ENCODE results near the gene EPHB4.
"Not testable (repeated sequence)": the region's sequence is repeated elsewhere in the genome, so short reads cannot be mapped to it uniquely, and the experiment has no call there.

EPHB4 gene

DNA sequence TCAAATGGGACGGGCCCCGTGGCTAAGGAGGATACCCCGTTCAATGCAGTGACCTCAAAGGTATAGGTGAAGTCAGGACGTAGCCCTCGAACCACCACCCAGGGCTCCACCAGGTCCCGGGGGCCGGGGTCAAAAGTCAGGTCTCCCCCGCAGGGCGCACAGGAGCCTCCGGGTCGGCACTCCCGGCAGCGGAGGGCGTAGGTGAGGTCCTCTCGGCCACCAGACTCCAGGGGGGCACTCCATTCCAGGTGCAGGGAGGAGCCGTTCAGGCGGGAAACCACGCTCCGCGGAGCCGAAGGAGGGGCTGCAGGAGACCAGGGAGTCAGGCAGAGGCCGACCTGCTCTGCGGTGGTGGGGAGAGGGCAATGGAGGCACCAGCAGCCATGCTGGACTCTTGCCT, 7.7 kb downstream of the EPHB4 start:
- no peak for DNase-seq

DNA sequence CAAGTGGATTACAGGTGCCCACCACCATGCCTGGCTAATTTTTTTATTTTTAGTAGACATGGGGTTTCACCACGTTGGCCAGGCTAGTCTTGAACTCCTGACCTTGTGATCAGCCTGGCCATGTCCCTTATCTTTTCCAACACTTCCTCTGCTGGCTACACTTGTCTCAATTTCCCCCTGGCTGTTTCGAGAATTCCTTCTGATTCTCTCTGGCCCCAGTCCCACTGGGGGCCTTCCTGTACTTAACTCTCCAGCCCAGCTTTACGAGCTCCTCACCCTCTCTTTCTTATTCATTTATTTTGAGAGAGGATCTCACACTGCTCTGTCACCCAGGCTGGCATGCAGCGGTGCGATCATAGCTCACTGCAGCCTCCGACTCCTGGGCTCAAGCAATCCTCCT, 8.5 kb downstream of the EPHB4 start:
- DNase-seq: no peak

GRCh38 chr7:100818366-100818765, 9.0 kb downstream of the EPHB4 start:
- no peak for DNase-seq

- DNase-seq: no peak
Observed at GRCh38 chr7:100817097-100817496, 10.2 kb downstream of the EPHB4 start.

GRCh38 chr7:100816515-100816914, 10.8 kb downstream of the EPHB4 start:
- DNase-seq: not testable (repeated sequence)

- DNase-seq: no peak
Observed at GRCh38 chr7:100812729-100813128, 14.6 kb downstream of the EPHB4 start.

- DNase-seq: no peak
Observed at GRCh38 chr7:100811480-100811879, 15.8 kb downstream of the EPHB4 start.

DNA sequence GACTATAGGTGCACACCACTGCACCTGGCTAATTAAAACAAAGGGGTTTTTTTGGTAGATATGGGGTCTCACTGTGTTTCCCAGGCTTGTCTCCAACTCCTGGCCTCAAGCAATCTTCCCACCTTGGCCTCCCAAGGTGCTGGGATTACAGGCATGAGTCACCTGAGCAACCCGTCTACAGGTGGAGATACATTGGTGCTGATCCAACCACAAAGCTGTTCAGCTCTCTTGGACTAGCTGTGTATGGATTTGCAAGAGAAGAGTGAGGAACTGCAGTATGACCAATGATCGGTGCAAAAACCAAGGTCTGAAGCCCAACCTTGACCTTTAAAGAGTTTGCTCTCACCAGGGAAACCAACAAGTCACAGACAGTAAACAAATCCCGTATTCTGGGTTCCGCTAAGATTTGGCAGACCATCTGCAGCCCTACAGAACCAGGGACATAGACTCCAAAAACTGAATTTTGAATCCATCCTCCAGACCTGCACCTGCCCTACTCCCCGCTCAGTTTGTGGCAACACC, 18.9 kb downstream of the EPHB4 start:
- DNase-seq: no peak

- not testable (repeated sequence) for DNase-seq
Observed at GRCh38 chr7:100806883-100807282, 20.4 kb downstream of the EPHB4 start.

- DNase-seq: no peak
Observed at GRCh38 chr7:100806276-100806675, 21.0 kb downstream of the EPHB4 start.

DNA sequence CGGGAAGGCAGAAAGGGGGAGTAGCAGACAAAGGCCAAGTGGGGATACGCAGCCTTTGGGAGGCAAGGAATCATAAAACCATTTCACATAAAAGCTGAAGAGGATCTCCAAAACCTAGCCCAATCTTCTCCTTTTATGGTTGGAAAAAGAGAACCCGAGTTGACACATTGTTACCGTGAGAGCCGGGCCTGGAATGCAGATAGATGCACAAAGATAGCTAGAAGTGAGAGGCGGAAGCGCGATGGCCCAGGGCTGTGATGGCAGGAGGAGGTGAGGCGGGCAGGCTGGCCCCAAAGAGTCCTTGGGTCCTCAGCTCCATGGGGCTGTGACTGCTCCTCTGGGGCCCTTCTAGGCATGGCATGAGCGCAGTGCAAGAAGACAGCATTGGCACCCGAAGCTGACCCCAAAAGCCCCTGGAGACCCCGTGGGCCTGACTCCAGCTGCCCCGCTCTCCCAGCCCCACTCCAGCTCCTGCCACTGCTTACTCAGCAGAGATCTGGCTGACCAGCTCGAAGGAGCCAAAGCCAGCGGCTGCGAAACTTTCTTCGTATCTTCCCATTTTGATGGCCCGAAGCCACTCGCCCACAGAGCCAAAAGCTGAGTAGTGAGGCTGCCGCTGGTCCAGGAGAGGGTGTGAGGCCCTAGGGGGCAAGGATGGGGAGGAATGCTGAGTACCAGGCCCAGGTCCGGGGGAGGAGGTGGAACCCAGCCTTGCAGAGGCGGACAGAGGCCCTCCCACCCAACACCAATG, 22.5 kb downstream of the EPHB4 start:
- no peak for DNase-seq

- peak; percentile 86 for DNase-seq
Observed at GRCh38 chr7:100803398-100804161, 23.7 kb downstream of the EPHB4 start.

DNA sequence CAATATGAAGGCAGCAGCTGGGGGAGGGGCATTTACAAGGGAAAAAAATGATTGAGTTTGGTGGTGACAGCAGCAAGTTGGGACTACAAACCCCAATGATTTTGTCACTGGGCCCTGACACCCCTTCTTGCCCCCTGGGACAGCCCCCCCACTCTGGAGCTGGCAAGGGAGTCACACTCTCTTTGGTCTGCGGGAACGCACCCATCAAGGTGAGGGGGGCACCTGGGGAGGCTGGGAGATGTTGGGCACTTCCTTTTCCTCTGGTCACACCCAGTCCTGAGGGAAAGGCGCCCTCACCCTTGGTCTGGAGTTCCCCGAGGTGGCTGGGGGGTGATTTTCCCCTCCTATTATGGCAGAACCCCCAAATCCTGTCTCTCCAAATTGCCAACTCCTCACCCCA, 24.4 kb downstream of the EPHB4 start:
- DNase-seq: no peak

DNA sequence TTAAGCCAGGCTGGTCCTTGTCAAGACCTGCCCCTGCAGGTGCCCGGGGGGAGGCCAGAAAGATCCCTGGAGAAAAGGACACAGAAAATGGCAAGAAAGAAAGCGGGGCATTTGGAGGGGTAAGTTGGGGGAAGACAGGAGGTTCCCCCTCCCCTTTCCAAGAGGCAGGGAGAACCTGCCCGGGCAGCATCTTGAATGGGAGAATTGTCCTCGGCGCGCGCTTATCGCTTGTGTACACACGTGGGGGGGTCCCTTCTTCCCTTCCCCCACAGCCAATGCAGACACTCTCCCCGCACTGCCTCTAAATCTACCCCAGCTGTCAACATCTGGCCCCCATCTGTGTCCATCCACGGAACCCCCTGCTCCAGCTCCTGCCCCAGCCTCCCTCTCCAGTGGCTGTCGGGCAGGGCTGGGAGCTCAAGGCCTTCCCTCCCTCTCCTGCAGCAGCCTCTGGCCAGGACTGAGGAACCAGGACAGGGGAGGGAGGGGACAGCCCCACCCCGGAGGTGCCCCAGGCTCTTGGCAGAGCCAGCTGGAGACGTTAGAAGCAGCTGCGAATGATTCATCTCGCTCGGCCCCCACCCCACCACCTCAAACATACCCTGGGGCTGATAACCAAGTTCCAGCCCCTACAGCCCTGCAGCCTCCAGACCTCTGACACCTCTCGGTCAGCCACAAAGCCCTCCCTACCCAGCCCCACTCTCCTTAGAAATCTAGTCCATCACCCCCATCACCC, 25.3 kb downstream of the EPHB4 start:
- DNase-seq: peak; percentile 93

GRCh38 chr7:100799037-100799896, 28.1 kb downstream of the EPHB4 start:
- peak; percentile 52 for DNase-seq

DNA sequence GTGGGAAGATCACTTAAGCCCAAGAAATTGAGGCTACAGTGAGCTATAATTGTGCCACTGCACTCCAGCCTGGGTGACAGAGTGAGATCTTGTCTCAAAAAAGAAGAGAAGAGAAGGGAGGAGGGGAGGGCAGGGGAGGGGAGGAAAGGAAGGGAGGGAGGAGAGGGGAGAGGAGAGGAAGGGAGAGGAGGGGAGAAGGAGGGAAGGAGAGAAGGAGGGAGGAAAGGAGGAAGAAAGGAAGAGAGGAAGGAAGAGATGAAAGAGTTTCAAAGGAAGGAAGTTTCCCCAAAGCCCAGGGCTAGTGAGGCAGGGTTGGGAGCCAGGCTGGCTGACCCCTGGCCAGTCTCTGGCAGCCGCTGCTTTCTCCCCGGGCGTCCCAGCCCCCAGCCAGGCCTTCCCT, 32.6 kb downstream of the EPHB4 start:
- no peak for DNase-seq

- peak; percentile 22 for DNase-seq
Observed at GRCh38 chr7:100793806-100794660, 33.3 kb downstream of the EPHB4 start.

GRCh38 chr7:100791881-100792666, 35.2 kb downstream of the EPHB4 start:
- no peak for DNase-seq

DNA sequence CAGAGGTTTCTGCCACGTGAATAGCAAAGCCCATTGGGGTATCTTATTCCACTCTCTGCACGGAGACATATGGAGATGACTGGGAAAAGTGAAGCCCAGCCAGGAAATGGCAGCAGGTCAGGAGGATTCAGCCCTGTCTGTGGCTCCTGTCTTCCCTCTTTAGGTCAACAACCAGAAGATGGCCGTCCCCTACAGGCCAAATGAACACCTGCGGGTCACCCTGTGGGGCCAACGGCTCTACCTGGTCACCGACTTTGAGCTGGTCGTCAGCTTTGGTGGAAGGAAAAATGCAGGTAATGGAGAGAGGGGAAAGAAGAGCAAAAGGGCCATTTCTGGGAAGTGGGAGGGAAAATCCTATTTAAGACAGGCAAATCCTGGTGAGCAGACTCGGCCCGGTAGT, 38.3 kb downstream of the EPHB4 start:
- DNase-seq: no peak

- no peak for DNase-seq
Observed at GRCh38 chr7:100786323-100786722, 41.0 kb downstream of the EPHB4 start.

DNA sequence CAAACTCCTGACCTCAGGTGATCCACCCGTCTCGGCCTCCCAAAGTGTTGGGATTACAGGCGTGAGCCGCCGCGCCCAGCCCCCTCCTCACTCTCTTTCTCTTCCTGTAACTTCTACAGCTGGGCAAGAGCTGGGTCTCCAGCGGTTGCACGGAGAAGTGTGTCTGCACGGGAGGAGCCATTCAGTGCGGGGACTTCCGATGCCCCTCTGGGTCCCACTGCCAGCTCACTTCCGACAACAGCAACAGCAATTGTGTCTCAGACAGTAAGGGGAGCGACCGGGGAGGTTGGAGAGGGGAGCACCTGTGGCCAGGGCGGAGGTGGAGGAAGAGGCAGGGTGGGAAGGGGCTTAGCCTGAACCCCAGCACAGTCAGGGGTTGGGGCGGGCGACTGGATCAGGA, 41.4 kb downstream of the EPHB4 start:
- DNase-seq: no peak

All from NCI-H226 (cell line).